B cell (primary cell): ENCODE data around the gene JAML. TPM values are rescaled to one million over a fixed set of nuclear protein-coding genes. Genes with fewer than 3 reads are reported as not detected.

Source experiments
- ATAC-seq: fragments of 200-7000 bp; cut with Tn5 transposase; one replicate; pipeline ENCODE4 v1.10.0; 2021; ENCODE audit warnings: low read depth, mild to moderate bottlenecking, moderate number of reproducible peaks, moderate library complexity
- CTCF ChIA-PET: fragments of 350-600 bp; sonication (Branson Sonifier 250); formaldehyde crosslinking; loops from one replicate; lab custom pipeline; 2021; ENCODE audit warnings: antibody characterized with exemption, inconsistent platforms; lab: Charles Lee
- POLR2A ChIA-PET: fragments of 350-600 bp; sonication (Branson Sonifier 250); formaldehyde crosslinking; loops from one replicate; lab custom pipeline; 2021; ENCODE audit warnings: antibody characterized with exemption; lab: Charles Lee
- DNase-seq: peaks from one replicate; pipeline ENCODE4 v3.0.0; 2013
- H2AFZ ChIP-seq: 2 replicates; pipeline ENCODE4 v1.6.1; 2012; ENCODE audit warnings: mild to moderate bottlenecking, low read depth, low read length; ENCODE audit not compliant: insufficient read depth, poor library complexity, severe bottlenecking
- H3K27ac ChIP-seq, 2 donors: 1 replicate in 1 of 2; 2 replicates in 1 of 2; pipeline ENCODE4 v1.5.1; 2012 to 2013; ENCODE audit warnings: low read length in 2 of 2, mild to moderate bottlenecking in 2 of 2, moderate library complexity in 1 of 2
- H3K27me3 ChIP-seq, 4 experiments: fragments of 200-600 bp in 1 of 4; sonication (generic) in 1 of 4; replicated peaks in 1 of 4; 1 replicate in 2 of 4; 2 replicates in 2 of 4; pipeline versions ENCODE4 v1.6.1 to v1.7.0; 2013 to 2016; ENCODE audit warnings: low read length in 3 of 4, mild to moderate bottlenecking in 2 of 4, mixed read lengths in 1 of 4, moderate library complexity in 1 of 4; ENCODE audit not compliant: insufficient read depth in 4 of 4, control insufficient read depth in 3 of 4; ENCODE audit errors: control extremely low read depth in 1 of 4
- H3K36me3 ChIP-seq, 2 experiments: replicated peaks in 1 of 2; 1 replicate in 1 of 2; 2 replicates in 1 of 2; pipeline versions ENCODE4 v1.6.1 to v1.7.1; 2013; ENCODE audit warnings: low read length in 1 of 2; ENCODE audit not compliant: insufficient read depth in 2 of 2, control insufficient read depth in 1 of 2; ENCODE audit errors: control extremely low read depth in 1 of 2, extremely low read depth in 1 of 2
- H3K4me1 ChIP-seq, 2 donors: fragments of 200-600 bp in 1 of 2; sonication (generic) in 1 of 2; 1 replicate in 1 of 2; 2 replicates in 1 of 2; pipeline versions ENCODE4 v1.5.1 to v1.6.1; 2013 to 2017; ENCODE audit warnings: low read length in 2 of 2; ENCODE audit not compliant: control insufficient read depth in 2 of 2, insufficient read depth in 2 of 2
- H3K4me2 ChIP-seq: replicated peaks from 2 replicates; pipeline ENCODE3; 2012; ENCODE audit warnings: mild to moderate bottlenecking, low read depth, low read length; ENCODE audit not compliant: poor library complexity, severe bottlenecking
- H3K4me3 ChIP-seq, 5 experiments: fragments of 200-600 bp in 1 of 5; sonication (generic) in 1 of 5; 1 replicate in 3 of 5; 2 replicates in 2 of 5; pipeline versions ENCODE4 v1.5.1 to v1.7.0; 2011 to 2016; ENCODE audit warnings: low read length in 4 of 5, mild to moderate bottlenecking in 4 of 5, low read depth in 2 of 5, control low read depth in 1 of 5, moderate library complexity in 1 of 5; ENCODE audit not compliant: insufficient read depth in 1 of 5; ENCODE audit errors: control extremely low read depth in 1 of 5, extremely low read depth in 1 of 5
- H3K79me2 ChIP-seq: fragments of 200-600 bp; sonication (generic); one replicate; pipeline ENCODE4 v1.6.0; 2016; ENCODE audit warnings: low read length; ENCODE audit not compliant: control insufficient read depth, insufficient read depth
- H3K9ac ChIP-seq: fragments of 200-600 bp; sonication (generic); 2 replicates; pipeline ENCODE4 v1.6.1; 2017; ENCODE audit warnings: mild to moderate bottlenecking, low read length, moderate library complexity
- H3K9me3 ChIP-seq, 3 donors: one replicate each; pipeline versions ENCODE4 v1.6.1 to v1.7.1; 2013; ENCODE audit warnings: low read length in 2 of 3; ENCODE audit not compliant: control insufficient read depth in 2 of 3, insufficient read depth in 1 of 3; ENCODE audit errors: control extremely low read depth in 1 of 3
- H4K20me1 ChIP-seq: 2 replicates; pipeline ENCODE4 v1.6.0; 2012; ENCODE audit warnings: mild to moderate bottlenecking, low read length; ENCODE audit not compliant: insufficient read depth, control insufficient read depth, poor library complexity, severe bottlenecking
- H3K27ac Mint-ChIP-seq: one replicate; pipeline ENCODE4 v1.8.0; 2021; ENCODE audit warnings: mixed read lengths
- H3K27me3 Mint-ChIP-seq: one replicate; pipeline ENCODE4 v1.8.0; 2021; ENCODE audit warnings: mixed read lengths
- H3K4me1 Mint-ChIP-seq: one replicate; pipeline ENCODE4 v1.8.0; 2021; ENCODE audit warnings: mixed read lengths
- H3K4me3 Mint-ChIP-seq: one replicate; pipeline ENCODE4 v1.8.0; 2021; ENCODE audit warnings: mixed read lengths
- H3K9me3 Mint-ChIP-seq: one replicate; pipeline ENCODE4 v1.8.0; 2022; ENCODE audit warnings: mixed read lengths; ENCODE audit not compliant: insufficient read depth
- CTCF ChIP-seq: fragments of 200-600 bp; IDR thresholded peaks from one replicate; pipeline ENCODE4 v1.8.0; 2022; ENCODE audit warnings: antibody characterized with exemption, mild to moderate bottlenecking
- EZH2 ChIP-seq: IDR thresholded peaks from 2 replicates; pipeline ENCODE4 v1.6.1; 2012; ENCODE audit warnings: borderline replicate concordance, low read depth, mild to moderate bottlenecking, moderate library complexity, low read length; ENCODE audit not compliant: insufficient read depth, poor library complexity, severe bottlenecking
- WGBS: methylation state at CpG from one replicate; pipeline ENCODE4 v1.1.5; 2013; ENCODE audit warnings: missing lambda C conversion rate; ENCODE audit not compliant: insufficient coverage; 5-methylcytosine and 5-hydroxymethylcytosine counted together
- intact Hi-C: fragments of 100-400 bp; cut with micrococcal nuclease; formaldehyde crosslinking; loops from one replicate; pipeline ENCODE4 v1.10.0; 2022
- polyA plus RNA-seq: library from polyadenylated mRNA; depleted of rRNA; stranded (reverse); fragments of >200 nt; gene quantifications from 2 replicates; pipeline ENCODE4 v1.2.3, GENCODE V29; 2012
- total RNA-seq, 2 donors: library from RNA; stranded (reverse); fragments of 120-200 nt in 1 of 2; gene quantifications; 1 replicate in 1 of 2; 2 replicates in 1 of 2; pipeline versions ENCODE4 v1.2.3 to v1.2.4, GENCODE V29; 2013 to 2022

The JAML gene
- total and polyA plus RNA-seq, 2 donors (not counting 1 experiment from before 2014, with no cell fraction given), result 1.0 to 9.6 TPM

GRCh38 chr11:118170882-118171268 is 53.9 kb downstream of the JAML start:
- H3K27me3 ChIP-seq, result peaks cover 0 to 13% (median 1%) of the 10 kb centered on the region in 4 experiments
- ChIA-PET CTCF (interaction anchor here (0.7 to 8.8 kb wide), 27 partner anchors 8 to 745 kb away, joined by 3 to 96 read pairs (median 5); partner anchors contain the start of genes MPZL2 and MPZL3), POLR2A (no interaction called here)
- Mint-ChIP-seq H3K27me3 (peaks cover 43% of the 10 kb centered on the region), H3K4me3 (no peak overlapping the region), H3K4me1 (peaks cover 3% of the 10 kb centered on the region), H3K27ac (no peak overlapping the region), H3K9me3 (no peaks in the 10 kb centered on the region)
- no peak overlapping the region for H3K4me3 ChIP-seq
- H3K4me2 ChIP-seq, result no peak overlapping the region
- no peak for TF ChIP-seq CTCF
- no peak for TF ChIP-seq EZH2
- H3K9ac ChIP-seq, result no peak overlapping the region
- no peaks in the 10 kb centered on the region for H3K9me3 ChIP-seq
- intact Hi-C loops, result loop anchor here (1.0 kb wide), 2 partner anchors 26 to 327 kb away; no protein-coding TSS in a partner anchor
- DNase-seq, result no peak
- H4K20me1 ChIP-seq, result no peaks in the 10 kb centered on the region
- no peak overlapping the region for H3K27ac ChIP-seq
- peaks cover 0 to 5% of the 10 kb centered on the region in 2 donors for H3K4me1 ChIP-seq
- no peak overlapping the region for H2AFZ ChIP-seq
- H3K36me3 ChIP-seq, result no peaks in the 10 kb centered on the region
- 90% methylated on average over 6 of the region's 8 CpGs for WGBS
- H3K79me2 ChIP-seq, result no peaks in the 10 kb centered on the region
- no peak for ATAC-seq

GRCh38 chr11:118170231-118170630 is 54.6 kb downstream of the JAML start:
- no peak for TF ChIP-seq CTCF
- no peak for TF ChIP-seq EZH2
- no peak overlapping the region for H2AFZ ChIP-seq
- CTCF ChIA-PET, result interaction anchor here (0.8 to 8.8 kb wide), 12 partner anchors 10 to 745 kb away, joined by 3 to 96 read pairs (median 7); no protein-coding TSS in a partner anchor
- intact Hi-C loops, result no loop called here
- H3K4me1 ChIP-seq, result peaks cover 0 to 5% of the 10 kb centered on the region in 2 donors
- no peaks in the 10 kb centered on the region for H3K36me3 ChIP-seq
- H3K9ac ChIP-seq, result no peak overlapping the region
- DNase-seq, result no peak
- H3K4me3 Mint-ChIP-seq, result no peak overlapping the region
- H3K9me3 Mint-ChIP-seq, result no peaks in the 10 kb centered on the region
- H3K9me3 ChIP-seq, result no peaks in the 10 kb centered on the region
- peaks cover 39% of the 10 kb centered on the region for H3K27me3 Mint-ChIP-seq
- H3K27me3 ChIP-seq, result peaks cover 0 to 10% (median 1%) of the 10 kb centered on the region in 4 experiments
- no peak overlapping the region for H3K27ac ChIP-seq
- 89% methylated on average over 9 of the region's 9 CpGs for WGBS
- no peak for ATAC-seq
- POLR2A ChIA-PET, result no interaction called here
- no peak overlapping the region for H3K4me3 ChIP-seq
- H3K4me1 Mint-ChIP-seq, result peaks cover 3% of the 10 kb centered on the region
- H3K4me2 ChIP-seq, result no peak overlapping the region
- no peaks in the 10 kb centered on the region for H4K20me1 ChIP-seq
- H3K27ac Mint-ChIP-seq, result no peak overlapping the region
- H3K79me2 ChIP-seq, result no peaks in the 10 kb centered on the region
